ENCODE data around the gene GNG2.

GNG2 gene

GRCh38 chr14:51880835-51881580 lies 20.6 kb downstream of the GNG2 start:
- Histone ChIP-seq H3K4me3 (replicated peaks; ENCODE audit: low read depth, low read length) (no peak overlapping the region), H3K27me3 (replicated peaks; ENCODE audit: control insufficient read depth, insufficient read depth, low read length) (no peaks in the 10 kb centered on the region), H3K36me3 (ENCODE audit: control insufficient read depth, insufficient read depth, low read length) (no peaks in the 10 kb centered on the region)
- peak; percentile 17 for TF ChIP-seq CTCF (IDR thresholded peaks at IDR 0.05; ENCODE audit: insufficient read depth, low read length, poor library complexity, severe bottlenecking)
- no peak for DNase-seq (ENCODE audit: extremely low read depth, insufficient read length)

GRCh38 chr14:51881636-51882035 lies 21.2 kb downstream of the GNG2 start:
- no peaks in the 10 kb centered on the region for H3K36me3 ChIP-seq (ENCODE audit: control insufficient read depth, insufficient read depth, low read length)
- no peak for DNase-seq (ENCODE audit: extremely low read depth, insufficient read length)
- no peaks in the 10 kb centered on the region for H3K27me3 ChIP-seq (replicated peaks; ENCODE audit: control insufficient read depth, insufficient read depth, low read length)
- no peak for TF ChIP-seq CTCF (IDR thresholded peaks at IDR 0.05; ENCODE audit: insufficient read depth, low read length, poor library complexity, severe bottlenecking)
- no peak overlapping the region for H3K4me3 ChIP-seq (replicated peaks; ENCODE audit: low read depth, low read length)

- no peaks in the 10 kb centered on the region for H3K27me3 ChIP-seq (replicated peaks; ENCODE audit: control insufficient read depth, insufficient read depth, low read length)
- TF ChIP-seq CTCF (IDR thresholded peaks at IDR 0.05; ENCODE audit: insufficient read depth, low read length, poor library complexity, severe bottlenecking) = no peak
- no peaks in the 10 kb centered on the region for H3K36me3 ChIP-seq (ENCODE audit: control insufficient read depth, insufficient read depth, low read length)
- no peak overlapping the region for H3K4me3 ChIP-seq (replicated peaks; ENCODE audit: low read depth, low read length)
- no peak for DNase-seq (ENCODE audit: extremely low read depth, insufficient read length)
Observed at GRCh38 chr14:51883232-51883631, 22.8 kb downstream of the GNG2 start.

GRCh38 chr14:51884086-51884927 lies 23.9 kb downstream of the GNG2 start:
- no peaks in the 10 kb centered on the region for H3K36me3 ChIP-seq (ENCODE audit: control insufficient read depth, insufficient read depth, low read length)
- no peak for DNase-seq (ENCODE audit: extremely low read depth, insufficient read length)
- H3K27me3 ChIP-seq (replicated peaks; ENCODE audit: control insufficient read depth, insufficient read depth, low read length) = no peaks in the 10 kb centered on the region
- TF ChIP-seq CTCF (IDR thresholded peaks at IDR 0.05; ENCODE audit: insufficient read depth, low read length, poor library complexity, severe bottlenecking) = no peak
- H3K4me3 ChIP-seq (replicated peaks; ENCODE audit: low read depth, low read length) = no peak overlapping the region

- no peak overlapping the region for H3K4me3 ChIP-seq (replicated peaks; ENCODE audit: low read depth, low read length)
- TF ChIP-seq CTCF (IDR thresholded peaks at IDR 0.05; ENCODE audit: insufficient read depth, low read length, poor library complexity, severe bottlenecking) = no peak
- H3K36me3 ChIP-seq (ENCODE audit: control insufficient read depth, insufficient read depth, low read length) = no peaks in the 10 kb centered on the region
- H3K27me3 ChIP-seq (replicated peaks; ENCODE audit: control insufficient read depth, insufficient read depth, low read length) = no peaks in the 10 kb centered on the region
- DNase-seq (ENCODE audit: extremely low read depth, insufficient read length) = no peak
Observed at GRCh38 chr14:51889851-51890250, 29.4 kb downstream of the GNG2 start.
